GM13976 (cell line): Measurements from ENCODE around the gene PTPRG.

ENCODE experiments used
- DNase-seq: peaks from one replicate; pipeline ENCODE4 v3.0.0; 2012; ENCODE audit warnings: low spot score
- in situ Hi-C: fragments of 300-500 bp; cut with MboI; formaldehyde crosslinking; loops from one replicate; pipeline ENCODE4 v1.12.0; 2022; ENCODE audit warnings: low sequenced_read_pairs, mixed read lengths, inconsistent platforms; ENCODE audit not compliant: unreplicated experiment
- TF ChIP-seq, protein P1 (sequence below): IDR thresholded peaks from 2 replicates; pipeline ENCODE4 v1.5.1; 2012; ENCODE audit warnings: borderline replicate concordance, mild to moderate bottlenecking; ENCODE audit not compliant: insufficient read depth; ENCODE audit errors: extremely low read depth, missing control alignments, control extremely low read depth

Gene PTPRG

GRCh38 chr3:61924090-61924735, 362.8 kb downstream of the PTPRG start:
- no peak for DNase-seq
- in situ Hi-C loops = no loop called here
- TF ChIP-seq, protein P1, sequence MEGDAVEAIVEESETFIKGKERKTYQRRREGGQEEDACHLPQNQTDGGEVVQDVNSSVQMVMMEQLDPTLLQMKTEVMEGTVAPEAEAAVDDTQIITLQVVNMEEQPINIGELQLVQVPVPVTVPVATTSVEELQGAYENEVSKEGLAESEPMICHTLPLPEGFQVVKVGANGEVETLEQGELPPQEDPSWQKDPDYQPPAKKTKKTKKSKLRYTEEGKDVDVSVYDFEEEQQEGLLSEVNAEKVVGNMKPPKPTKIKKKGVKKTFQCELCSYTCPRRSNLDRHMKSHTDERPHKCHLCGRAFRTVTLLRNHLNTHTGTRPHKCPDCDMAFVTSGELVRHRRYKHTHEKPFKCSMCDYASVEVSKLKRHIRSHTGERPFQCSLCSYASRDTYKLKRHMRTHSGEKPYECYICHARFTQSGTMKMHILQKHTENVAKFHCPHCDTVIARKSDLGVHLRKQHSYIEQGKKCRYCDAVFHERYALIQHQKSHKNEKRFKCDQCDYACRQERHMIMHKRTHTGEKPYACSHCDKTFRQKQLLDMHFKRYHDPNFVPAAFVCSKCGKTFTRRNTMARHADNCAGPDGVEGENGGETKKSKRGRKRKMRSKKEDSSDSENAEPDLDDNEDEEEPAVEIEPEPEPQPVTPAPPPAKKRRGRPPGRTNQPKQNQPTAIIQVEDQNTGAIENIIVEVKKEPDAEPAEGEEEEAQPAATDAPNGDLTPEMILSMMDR = no peak

- in situ Hi-C loops = no loop called here
- TF ChIP-seq, protein P1 = no peak
- DNase-seq = no peak
Measured at GRCh38 chr3:61924991-61925390, 363.6 kb downstream of the PTPRG start.

DNA sequence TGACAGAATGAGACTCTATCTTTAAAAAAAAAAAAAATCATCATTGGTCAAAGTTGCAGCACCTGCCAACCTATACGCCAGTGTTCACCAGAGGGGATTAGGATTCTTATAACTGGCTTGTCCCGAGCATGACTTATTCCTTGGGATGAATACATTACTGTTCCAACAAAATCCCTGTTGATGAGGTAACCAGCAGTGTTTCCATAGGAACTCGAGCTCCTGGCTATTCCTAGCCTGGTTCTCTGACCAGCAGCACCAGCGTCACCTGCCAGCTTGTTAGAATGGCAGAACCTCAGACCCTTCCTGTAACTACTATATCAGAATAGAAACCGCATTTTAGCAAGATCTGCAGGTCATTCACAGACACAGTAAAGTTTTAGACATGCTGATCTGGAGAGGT, 364.4 kb downstream of the PTPRG start:
- TF ChIP-seq, protein P1 = no peak
- no peak for DNase-seq
- in situ Hi-C loops = no loop called here

DNA sequence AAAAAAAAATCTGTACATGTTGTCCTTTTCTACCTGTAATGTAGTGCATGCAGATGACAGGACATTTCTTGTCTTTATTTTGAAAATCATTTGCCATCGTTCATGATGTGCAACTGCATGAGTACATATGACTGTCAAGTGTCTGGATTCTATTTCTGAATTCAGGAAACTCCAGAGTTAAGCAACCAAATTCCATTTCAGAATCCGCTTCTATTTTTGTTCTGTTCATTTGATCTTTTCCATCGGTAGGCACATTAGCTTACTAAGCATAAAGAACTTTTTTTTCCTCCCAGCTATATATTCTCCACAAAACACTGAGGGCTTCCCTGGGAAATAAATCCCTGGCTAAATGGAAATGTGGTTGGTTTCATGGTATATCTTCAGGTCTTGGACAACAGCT, 365.6 kb downstream of the PTPRG start:
- DNase-seq = no peak
- in situ Hi-C loops = no loop called here
- TF ChIP-seq, protein P1 = no peak

- TF ChIP-seq, protein P1 = no peak
- DNase-seq = no peak
- in situ Hi-C loops = no loop called here
Measured at GRCh38 chr3:61927332-61927731, 366.0 kb downstream of the PTPRG start.

DNA sequence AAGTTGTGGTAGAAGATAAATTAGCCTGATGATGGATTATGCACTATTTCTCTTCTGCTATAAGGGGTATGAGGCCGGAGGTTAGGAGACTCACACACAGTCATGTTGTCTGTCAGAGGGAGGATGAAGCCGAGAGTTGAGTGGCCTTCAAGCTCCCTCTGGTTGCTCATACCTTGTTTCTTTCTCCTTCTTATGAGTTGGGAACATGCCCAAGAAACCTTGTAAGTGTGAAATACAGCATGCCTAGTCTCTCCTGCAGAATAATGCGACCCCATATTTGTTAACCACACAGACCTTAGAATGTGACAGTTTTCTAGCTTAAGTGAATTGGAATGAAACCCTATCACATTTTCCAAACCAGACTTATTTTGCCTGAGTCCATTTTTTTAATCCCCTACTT, 366.7 kb downstream of the PTPRG start:
- DNase-seq = no peak
- in situ Hi-C loops = no loop called here
- TF ChIP-seq, protein P1 = no peak
